Mesenchymal stem cell (in vitro differentiated cells and primary cell): ENCODE measurements around the gene FICD.
A peak's percentile ranks its signal among the peaks of the same experiment; 100 is the strongest.
"Not testable (repeated sequence)": the region's sequence is repeated elsewhere in the genome, so short reads cannot be mapped to it uniquely, and the experiment has no call there.

ENCODE experiments used
- DNase-seq: peaks from one replicate; pipeline ENCODE4 v3.0.0-alpha.2; 2013
- H2AFZ ChIP-seq: one replicate; pipeline ENCODE4 v1.6.1; 2013; ENCODE audit warnings: low read depth, mild to moderate bottlenecking, control low read depth, inconsistent platforms, low read length, moderate library complexity
- H2AK5ac ChIP-seq: 2 replicates; pipeline ENCODE4 v1.6.1; 2013; ENCODE audit warnings: low read length, moderate library complexity, mild to moderate bottlenecking, inconsistent platforms; ENCODE audit not compliant: severe bottlenecking
- H2BK120ac ChIP-seq: one replicate; pipeline ENCODE4 v1.6.1; 2013; ENCODE audit warnings: low read depth, mild to moderate bottlenecking, inconsistent platforms, low read length, moderate library complexity
- H2BK12ac ChIP-seq, 2 experiments: one replicate each; pipeline ENCODE4 v1.6.1; 2013; ENCODE audit warnings: inconsistent platforms in 2 of 2, low read length in 2 of 2, mild to moderate bottlenecking in 2 of 2, moderate library complexity in 2 of 2, control low read depth in 1 of 2
- H2BK15ac ChIP-seq: one replicate; pipeline ENCODE4 v1.6.1; 2013; ENCODE audit warnings: mild to moderate bottlenecking, low read depth, inconsistent platforms; ENCODE audit not compliant: poor library complexity, severe bottlenecking
- H2BK5ac ChIP-seq: 2 replicates; pipeline ENCODE4 v1.6.1; 2013; ENCODE audit warnings: low read depth, mild to moderate bottlenecking, low read length, control low read depth, inconsistent platforms; ENCODE audit not compliant: poor library complexity, severe bottlenecking
- H3K14ac ChIP-seq, 2 experiments: one replicate each; pipeline ENCODE4 v1.6.1; 2013; ENCODE audit warnings: inconsistent platforms in 2 of 2, low read length in 2 of 2, control low read depth in 1 of 2, mild to moderate bottlenecking in 1 of 2, moderate library complexity in 1 of 2
- H3K18ac ChIP-seq, 2 experiments: one replicate each; pipeline ENCODE4 v1.6.1; 2013; ENCODE audit warnings: inconsistent platforms in 2 of 2, low read length in 2 of 2, control low read depth in 1 of 2, low read depth in 1 of 2, mild to moderate bottlenecking in 1 of 2
- H3K23ac ChIP-seq, 2 experiments: one replicate each; pipeline ENCODE4 v1.6.1; 2013; ENCODE audit warnings: inconsistent platforms in 2 of 2, low read length in 2 of 2, mild to moderate bottlenecking in 2 of 2, moderate library complexity in 2 of 2, control low read depth in 1 of 2
- H3K27ac ChIP-seq: 2 replicates; pipeline ENCODE4 v1.5.1; 2013; ENCODE audit warnings: mild to moderate bottlenecking, moderate library complexity, low read length, control low read depth, inconsistent platforms; ENCODE audit not compliant: poor library complexity, severe bottlenecking
- H3K27me3 ChIP-seq, 2 experiments: 2 replicates each; pipeline versions ENCODE4 v1.6.1 to v1.7.0; 2013; ENCODE audit warnings: low read length in 2 of 2, mild to moderate bottlenecking in 2 of 2, moderate library complexity in 2 of 2, control low read depth in 1 of 2, inconsistent platforms in 1 of 2; ENCODE audit not compliant: control insufficient read depth in 1 of 2, insufficient read depth in 1 of 2
- H3K36me3 ChIP-seq, 2 experiments: 2 replicates each; pipeline versions ENCODE4 v1.6.1 to v1.7.0; 2013; ENCODE audit warnings: low read length in 2 of 2, control low read depth in 1 of 2, inconsistent platforms in 1 of 2, low read depth in 1 of 2, mild to moderate bottlenecking in 1 of 2; ENCODE audit not compliant: insufficient read depth in 2 of 2, control insufficient read depth in 1 of 2
- H3K4ac ChIP-seq, 2 experiments: one replicate each; pipeline ENCODE4 v1.6.1; 2013; ENCODE audit warnings: inconsistent platforms in 2 of 2, low read length in 2 of 2, mild to moderate bottlenecking in 2 of 2, moderate library complexity in 2 of 2, control low read depth in 1 of 2, low read depth in 1 of 2
- H3K4me1 ChIP-seq: 2 replicates; pipeline ENCODE4 v1.6.1; 2013; ENCODE audit warnings: low read depth, low read length, control low read depth; ENCODE audit not compliant: control insufficient read depth, insufficient read depth
- H3K4me2 ChIP-seq: 2 replicates; pipeline ENCODE4 v1.6.1; 2013; ENCODE audit warnings: low read length, mild to moderate bottlenecking, inconsistent platforms; ENCODE audit not compliant: poor library complexity, severe bottlenecking
- H3K4me3 ChIP-seq, 2 experiments: 2 replicates each; pipeline versions ENCODE4 v1.5.1 to v1.7.0; 2013; ENCODE audit warnings: low read length in 2 of 2, mild to moderate bottlenecking in 2 of 2, control low read depth in 1 of 2, low read depth in 1 of 2; ENCODE audit not compliant: insufficient read depth in 1 of 2
- H3K79me1 ChIP-seq: replicated peaks from 2 replicates; pipeline ENCODE4 v1.6.1; 2013; ENCODE audit warnings: mild to moderate bottlenecking, control low read depth, low read length, inconsistent platforms; ENCODE audit not compliant: poor library complexity, severe bottlenecking
- H3K9ac ChIP-seq: 2 replicates; pipeline ENCODE4 v1.7.0; 2013; ENCODE audit warnings: mild to moderate bottlenecking, low read length, moderate library complexity
- H3K9me3 ChIP-seq: 2 replicates; pipeline ENCODE4 v1.7.0; 2013; ENCODE audit warnings: mild to moderate bottlenecking, low read length; ENCODE audit not compliant: control insufficient read depth
- H4K8ac ChIP-seq: one replicate; pipeline ENCODE4 v1.6.1; 2013; ENCODE audit warnings: inconsistent platforms, mild to moderate bottlenecking, low read length, moderate library complexity
- H4K91ac ChIP-seq: one replicate; pipeline ENCODE4 v1.6.1; 2013; ENCODE audit warnings: mild to moderate bottlenecking, low read length, inconsistent platforms
- WGBS: methylation state at CpG from one replicate; pipeline ENCODE4 v1.1.7; 2013; ENCODE audit warnings: mixed read lengths; 5-methylcytosine and 5-hydroxymethylcytosine counted together

The FICD gene

GRCh38 chr12:108555383-108555782, 40.3 kb downstream of the FICD start:
- H2BK5ac ChIP-seq, H3K9me3 ChIP-seq, H4K91ac ChIP-seq, H3K18ac ChIP-seq, H3K14ac ChIP-seq, H3K9ac ChIP-seq, H3K27me3 ChIP-seq, H2BK120ac ChIP-seq, H2BK15ac ChIP-seq, H3K4me3 ChIP-seq, H2BK12ac ChIP-seq, H3K27ac ChIP-seq, H2AFZ ChIP-seq, H2AK5ac ChIP-seq, H3K79me1 ChIP-seq, H3K4ac ChIP-seq, H3K23ac ChIP-seq, H3K4me2 ChIP-seq, DNase-seq, H4K8ac ChIP-seq: not testable (repeated sequence)
- Histone ChIP-seq H3K4me1 (peaks cover 14% of the 10 kb centered on the region), H3K36me3 (peaks cover 10 to 16% of the 10 kb centered on the region in 2 experiments)
- WGBS, result 98% methylated on average over 7 of the region's 9 CpGs

- Histone ChIP-seq H4K8ac (no peak overlapping the region), H3K18ac (no peak overlapping the region), H2AK5ac (no peak overlapping the region), H3K14ac (no peak overlapping the region), H3K27me3 (no peaks in the 10 kb centered on the region), H2AFZ (no peak overlapping the region), H3K4me1 (peaks cover 15% of the 10 kb centered on the region), H2BK5ac (no peak overlapping the region), H3K9me3 (no peaks in the 10 kb centered on the region), H3K23ac (no peak overlapping the region), H3K27ac (no peak overlapping the region), H3K79me1 (peaks cover 2% of the 10 kb centered on the region), H2BK12ac (no peak overlapping the region), H3K4me3 (peak overlapping the region in 1 of 2 experiments; percentile 99), H3K4me2 (peak overlapping the region; percentile 75), H3K36me3 (peaks cover 10 to 21% of the 10 kb centered on the region in 2 experiments), H2BK120ac (no peak overlapping the region), H3K9ac (peak overlapping the region; percentile 100), H4K91ac (no peak overlapping the region), H2BK15ac (no peak overlapping the region), H3K4ac (no peak overlapping the region)
- no peak for DNase-seq
- WGBS, result 94% methylated on average over 12 of the region's 14 CpGs
Observed at GRCh38 chr12:108559007-108559655, 44.1 kb downstream of the FICD start.

GRCh38 chr12:108559748-108560147, 44.7 kb downstream of the FICD start:
- Histone ChIP-seq H2BK120ac (no peak overlapping the region), H4K8ac (no peak overlapping the region), H2BK5ac (no peak overlapping the region), H3K4me3 (peak overlapping the region in 1 of 2 experiments; percentile 99), H3K9me3 (no peaks in the 10 kb centered on the region), H2AFZ (no peak overlapping the region), H2BK15ac (no peak overlapping the region), H3K14ac (no peak overlapping the region), H3K4me2 (peak overlapping the region; percentile 75), H3K36me3 (peaks cover 10 to 27% of the 10 kb centered on the region in 2 experiments), H4K91ac (no peak overlapping the region), H2BK12ac (no peak overlapping the region), H3K4ac (no peak overlapping the region), H2AK5ac (peak overlapping the region; percentile 51), H3K4me1 (peaks cover 15% of the 10 kb centered on the region), H3K9ac (peak overlapping the region; percentile 100), H3K27ac (no peak overlapping the region), H3K79me1 (peaks cover 8% of the 10 kb centered on the region), H3K18ac (no peak overlapping the region), H3K27me3 (no peaks in the 10 kb centered on the region), H3K23ac (no peak overlapping the region)
- no peak for DNase-seq
- 85% methylated on average over 3 of the region's 3 CpGs for WGBS

- Histone ChIP-seq H3K27me3 (no peaks in the 10 kb centered on the region), H4K91ac (no peak overlapping the region), H3K9ac (peak overlapping the region; percentile 100), H3K9me3 (no peaks in the 10 kb centered on the region), H3K4ac (peak overlapping the region; percentile 24 to 26), H3K4me1 (peaks cover 18% of the 10 kb centered on the region), H2AFZ (peak overlapping the region; percentile 85), H3K4me3 (peak overlapping the region; percentile 91 to 99), H4K8ac (peak overlapping the region; percentile 52), H3K4me2 (peak overlapping the region; percentile 75), H3K14ac (no peak overlapping the region), H3K18ac (no peak overlapping the region), H3K27ac (peak overlapping the region; percentile 58), H2AK5ac (peak overlapping the region; percentile 27), H3K36me3 (peaks cover 12 to 33% of the 10 kb centered on the region in 2 experiments), H2BK120ac (peak overlapping the region; percentile 7), H3K79me1 (peaks cover 9% of the 10 kb centered on the region), H2BK12ac (no peak overlapping the region), H2BK5ac (no peak overlapping the region), H3K23ac (no peak overlapping the region), H2BK15ac (peak overlapping the region; percentile 73)
- peak; percentile 64 for DNase-seq
- 0% methylated on average over 9 of the region's 12 CpGs for WGBS
Observed at GRCh38 chr12:108560321-108560721, 45.2 kb downstream of the FICD start.
